PFSK-1 (cell line): ENCODE results near the gene MAGI1.

ENCODE experiments used
- POLR2AphosphoS5 ChIP-seq: IDR thresholded peaks from 2 replicates; pipeline ENCODE4 v1.6.1; 2012; ENCODE audit warnings: low read depth, mild to moderate bottlenecking, control low read depth, low read length, moderate library complexity
- REST ChIP-seq, 2 experiments: IDR thresholded peaks; 2 replicates each; pipeline versions ENCODE4 v1.6.1 to v1.8.0; 2011 to 2012; ENCODE audit warnings: low read depth in 2 of 2, low read length in 2 of 2, control low read depth in 1 of 2, inconsistent platforms in 1 of 2, mild to moderate bottlenecking in 1 of 2, moderate library complexity in 1 of 2; ENCODE audit not compliant: insufficient read depth in 1 of 2

- TF ChIP-seq POLR2AphosphoS5 (no peak), REST (IDR thresholded peaks at IDR 0.05; ENCODE audit: insufficient read depth in 1 of 2, low read depth in 2 of 2, low read length in 2 of 2) (no peak)
Measured at GRCh38 chr3:65778968-65779367, 259.8 kb downstream of the MAGI1 start.
